Measurements from ENCODE around the gene NADSYN1.

GRCh38 chr11:71434576-71435130 is 18.4 kb upstream of the NADSYN1 start:
- TF ChIP-seq CTCF (IDR thresholded peaks at IDR 0.05) (no peak), E2F1 (CRISPR knock-in tag; IDR thresholded peaks at IDR 0.05) (no peak), HMGXB4 (CRISPR knock-in tag; IDR thresholded peaks at IDR 0.05) (no peak), ZNF121 (CRISPR knock-in tag; IDR thresholded peaks at IDR 0.05) (no peak), ELF4 (CRISPR knock-in tag; IDR thresholded peaks at IDR 0.05; ENCODE audit: low read depth) (no peak), FOXP4 (CRISPR knock-in tag; IDR thresholded peaks at IDR 0.05) (no peak), ATF3 (CRISPR knock-in tag; conservative IDR thresholded peaks at IDR 0.05) (no peak), USF1 (CRISPR knock-in tag; IDR thresholded peaks at IDR 0.05) (no peak)

Data from WTC11 (cell line).